ENCODE results near the gene TMEM30B. TPM values are rescaled to one million over a fixed set of nuclear protein-coding genes. Genes with fewer than 3 reads are reported as not detected.

The TMEM30B gene
- total and polyA plus RNA-seq, 10 of the 15 experiments (the other 5 are each of a cell fraction or from before 2014, with no cell fraction given): 0.10 TPM; not detected in 9

DNA sequence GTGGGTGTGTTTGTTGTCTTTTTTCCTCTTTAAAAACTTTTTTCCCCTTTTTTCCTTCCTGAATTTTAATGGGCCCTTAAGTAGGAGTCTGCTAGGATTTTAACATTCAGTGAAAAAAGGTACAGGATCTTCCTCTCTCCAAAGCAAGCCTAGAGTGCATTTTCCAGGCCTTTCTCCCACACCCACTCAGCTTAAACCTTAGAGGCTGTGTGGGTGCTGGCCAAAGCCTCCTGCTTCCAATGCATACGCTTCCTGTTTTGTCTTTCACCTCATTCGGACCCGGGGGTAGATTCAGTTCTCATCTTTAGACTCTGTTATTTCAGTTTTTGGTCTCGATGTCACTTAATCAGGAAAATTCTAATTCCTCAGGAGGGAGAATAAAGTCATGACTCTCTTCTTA, 51.2 kb downstream of the TMEM30B start:
- ChIA-PET SMC1A (ENCODE audit: uncharacterized antibody, unreplicated experiment) (interaction anchor here (0.9 kb wide), 1 partner anchor 880 kb away, joined by 3 read pairs; no protein-coding TSS in a partner anchor), CTCF (interaction anchor here (1.3 kb wide), 1 partner anchor 19 kb away, joined by 3 read pairs; no protein-coding TSS in a partner anchor), RAD21 (ENCODE audit: unreplicated experiment) (no interaction called here), POLR2A (no interaction called here)
- FAIRE-seq (no peak), DNase-seq (ENCODE audit: low read depth, low spot score) (no peak), ATAC-seq (no peak)
- H3K36me3 ChIP-seq (ENCODE audit: control insufficient read depth in 2 of 2, insufficient read depth in 2 of 2, low read length in 1 of 2): no peaks in the 10 kb centered on the region
- intact Hi-C loops (cut with micrococcal nuclease; ENCODE audit: unreplicated experiment) (loop anchor here (5.0 kb wide), 1 partner anchor 43 kb away; no protein-coding TSS in a partner anchor), in situ Hi-C loops (cut with MboI) (no loop called here)
- no TSS peak for BruUV-seq (replicated peaks)
- H3K79me2 ChIP-seq (ENCODE audit: control insufficient read depth, insufficient read depth, low read length): no peaks in the 10 kb centered on the region
- no peak overlapping the region for H3K27ac ChIP-seq (ENCODE audit: control insufficient read depth, insufficient read depth)
- H3K27me3 ChIP-seq (replicated peaks in 1 of 2; ENCODE audit: control insufficient read depth in 2 of 2, insufficient read depth in 2 of 2, low read length in 1 of 2): peaks cover 0 to 4% of the 10 kb centered on the region in 2 experiments; a peak in 2 of 4 replicates
- 27% methylated on average over 4 of the region's 4 CpGs for WGBS (ENCODE audit: insufficient coverage, insufficient replicate concordance, low lambda C conversion rate, missing lambda C conversion rate)
- H3K9me3 ChIP-seq (replicated peaks; ENCODE audit: control insufficient read depth, insufficient read depth, low read length): no peaks in the 10 kb centered on the region
- no peaks in the 10 kb centered on the region for H4K20me1 ChIP-seq (ENCODE audit: control insufficient read depth, insufficient read depth)
- no peak overlapping the region for H3K9ac ChIP-seq (ENCODE audit: control insufficient read depth, insufficient read depth, low read length)
- H3K4me1 ChIP-seq (ENCODE audit: control insufficient read depth, insufficient read depth, low read length): no peaks in the 10 kb centered on the region
- no peak overlapping the region for H3K4me2 ChIP-seq (ENCODE audit: control insufficient read depth, insufficient read depth)
- no peak overlapping the region for H3K4me3 ChIP-seq
- no peak overlapping the region for H2AFZ ChIP-seq (ENCODE audit: control insufficient read depth, low read depth, low read length)
- TF ChIP-seq, protein P1, sequence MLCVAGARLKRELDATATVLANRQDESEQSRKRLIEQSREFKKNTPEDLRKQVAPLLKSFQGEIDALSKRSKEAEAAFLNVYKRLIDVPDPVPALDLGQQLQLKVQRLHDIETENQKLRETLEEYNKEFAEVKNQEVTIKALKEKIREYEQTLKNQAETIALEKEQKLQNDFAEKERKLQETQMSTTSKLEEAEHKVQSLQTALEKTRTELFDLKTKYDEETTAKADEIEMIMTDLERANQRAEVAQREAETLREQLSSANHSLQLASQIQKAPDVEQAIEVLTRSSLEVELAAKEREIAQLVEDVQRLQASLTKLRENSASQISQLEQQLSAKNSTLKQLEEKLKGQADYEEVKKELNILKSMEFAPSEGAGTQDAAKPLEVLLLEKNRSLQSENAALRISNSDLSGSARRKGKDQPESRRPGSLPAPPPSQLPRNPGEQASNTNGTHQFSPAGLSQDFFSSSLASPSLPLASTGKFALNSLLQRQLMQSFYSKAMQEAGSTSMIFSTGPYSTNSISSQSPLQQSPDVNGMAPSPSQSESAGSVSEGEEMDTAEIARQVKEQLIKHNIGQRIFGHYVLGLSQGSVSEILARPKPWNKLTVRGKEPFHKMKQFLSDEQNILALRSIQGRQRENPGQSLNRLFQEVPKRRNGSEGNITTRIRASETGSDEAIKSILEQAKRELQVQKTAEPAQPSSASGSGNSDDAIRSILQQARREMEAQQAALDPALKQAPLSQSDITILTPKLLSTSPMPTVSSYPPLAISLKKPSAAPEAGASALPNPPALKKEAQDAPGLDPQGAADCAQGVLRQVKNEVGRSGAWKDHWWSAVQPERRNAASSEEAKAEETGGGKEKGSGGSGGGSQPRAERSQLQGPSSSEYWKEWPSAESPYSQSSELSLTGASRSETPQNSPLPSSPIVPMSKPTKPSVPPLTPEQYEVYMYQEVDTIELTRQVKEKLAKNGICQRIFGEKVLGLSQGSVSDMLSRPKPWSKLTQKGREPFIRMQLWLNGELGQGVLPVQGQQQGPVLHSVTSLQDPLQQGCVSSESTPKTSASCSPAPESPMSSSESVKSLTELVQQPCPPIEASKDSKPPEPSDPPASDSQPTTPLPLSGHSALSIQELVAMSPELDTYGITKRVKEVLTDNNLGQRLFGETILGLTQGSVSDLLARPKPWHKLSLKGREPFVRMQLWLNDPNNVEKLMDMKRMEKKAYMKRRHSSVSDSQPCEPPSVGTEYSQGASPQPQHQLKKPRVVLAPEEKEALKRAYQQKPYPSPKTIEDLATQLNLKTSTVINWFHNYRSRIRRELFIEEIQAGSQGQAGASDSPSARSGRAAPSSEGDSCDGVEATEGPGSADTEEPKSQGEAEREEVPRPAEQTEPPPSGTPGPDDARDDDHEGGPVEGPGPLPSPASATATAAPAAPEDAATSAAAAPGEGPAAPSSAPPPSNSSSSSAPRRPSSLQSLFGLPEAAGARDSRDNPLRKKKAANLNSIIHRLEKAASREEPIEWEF (IDR thresholded peaks at IDR 0.05; ENCODE audit: insufficient replicate concordance, low read depth, low read length): no peak
- TF ChIP-seq, protein P2, sequence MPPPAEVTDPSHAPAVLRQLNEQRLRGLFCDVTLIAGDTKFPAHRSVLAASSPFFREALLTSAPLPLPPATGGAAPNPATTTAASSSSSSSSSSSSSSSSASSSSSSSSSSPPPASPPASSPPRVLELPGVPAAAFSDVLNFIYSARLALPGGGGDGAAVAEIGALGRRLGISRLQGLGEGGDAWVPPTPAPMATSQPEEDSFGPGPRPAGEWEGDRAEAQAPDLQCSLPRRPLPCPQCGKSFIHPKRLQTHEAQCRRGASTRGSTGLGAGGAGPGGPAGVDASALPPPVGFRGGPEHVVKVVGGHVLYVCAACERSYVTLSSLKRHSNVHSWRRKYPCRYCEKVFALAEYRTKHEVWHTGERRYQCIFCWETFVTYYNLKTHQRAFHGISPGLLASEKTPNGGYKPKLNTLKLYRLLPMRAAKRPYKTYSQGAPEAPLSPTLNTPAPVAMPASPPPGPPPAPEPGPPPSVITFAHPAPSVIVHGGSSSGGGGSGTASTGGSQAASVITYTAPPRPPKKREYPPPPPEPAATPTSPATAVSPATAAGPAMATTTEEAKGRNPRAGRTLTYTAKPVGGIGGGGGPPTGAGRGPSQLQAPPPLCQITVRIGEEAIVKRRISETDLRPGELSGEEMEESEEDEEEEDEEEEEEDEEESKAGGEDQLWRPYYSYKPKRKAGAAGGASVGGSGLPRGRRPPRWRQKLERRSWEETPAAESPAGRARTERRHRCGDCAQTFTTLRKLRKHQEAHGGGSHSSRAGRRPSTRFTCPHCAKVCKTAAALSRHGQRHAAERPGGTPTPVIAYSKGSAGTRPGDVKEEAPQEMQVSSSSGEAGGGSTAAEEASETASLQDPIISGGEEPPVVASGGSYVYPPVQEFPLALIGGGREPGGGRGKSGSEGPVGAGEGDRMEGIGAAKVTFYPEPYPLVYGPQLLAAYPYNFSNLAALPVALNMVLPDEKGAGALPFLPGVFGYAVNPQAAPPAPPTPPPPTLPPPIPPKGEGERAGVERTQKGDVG (CRISPR knock-in tag; IDR thresholded peaks at IDR 0.05): no peak
- no peak for TF ChIP-seq CHD2 (IDR thresholded peaks at IDR 0.05; ENCODE audit: borderline replicate concordance, low read depth, low read length)
- no peak for TF ChIP-seq HCFC1 (IDR thresholded peaks at IDR 0.05; ENCODE audit: low read length)
- TF ChIP-seq, protein P3, sequence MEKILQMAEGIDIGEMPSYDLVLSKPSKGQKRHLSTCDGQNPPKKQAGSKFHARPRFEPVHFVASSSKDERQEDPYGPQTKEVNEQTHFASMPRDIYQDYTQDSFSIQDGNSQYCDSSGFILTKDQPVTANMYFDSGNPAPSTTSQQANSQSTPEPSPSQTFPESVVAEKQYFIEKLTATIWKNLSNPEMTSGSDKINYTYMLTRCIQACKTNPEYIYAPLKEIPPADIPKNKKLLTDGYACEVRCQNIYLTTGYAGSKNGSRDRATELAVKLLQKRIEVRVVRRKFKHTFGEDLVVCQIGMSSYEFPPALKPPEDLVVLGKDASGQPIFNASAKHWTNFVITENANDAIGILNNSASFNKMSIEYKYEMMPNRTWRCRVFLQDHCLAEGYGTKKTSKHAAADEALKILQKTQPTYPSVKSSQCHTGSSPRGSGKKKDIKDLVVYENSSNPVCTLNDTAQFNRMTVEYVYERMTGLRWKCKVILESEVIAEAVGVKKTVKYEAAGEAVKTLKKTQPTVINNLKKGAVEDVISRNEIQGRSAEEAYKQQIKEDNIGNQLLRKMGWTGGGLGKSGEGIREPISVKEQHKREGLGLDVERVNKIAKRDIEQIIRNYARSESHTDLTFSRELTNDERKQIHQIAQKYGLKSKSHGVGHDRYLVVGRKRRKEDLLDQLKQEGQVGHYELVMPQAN (conservative IDR thresholded peaks at IDR 0.05): no peak
- TF ChIP-seq, protein P4, sequence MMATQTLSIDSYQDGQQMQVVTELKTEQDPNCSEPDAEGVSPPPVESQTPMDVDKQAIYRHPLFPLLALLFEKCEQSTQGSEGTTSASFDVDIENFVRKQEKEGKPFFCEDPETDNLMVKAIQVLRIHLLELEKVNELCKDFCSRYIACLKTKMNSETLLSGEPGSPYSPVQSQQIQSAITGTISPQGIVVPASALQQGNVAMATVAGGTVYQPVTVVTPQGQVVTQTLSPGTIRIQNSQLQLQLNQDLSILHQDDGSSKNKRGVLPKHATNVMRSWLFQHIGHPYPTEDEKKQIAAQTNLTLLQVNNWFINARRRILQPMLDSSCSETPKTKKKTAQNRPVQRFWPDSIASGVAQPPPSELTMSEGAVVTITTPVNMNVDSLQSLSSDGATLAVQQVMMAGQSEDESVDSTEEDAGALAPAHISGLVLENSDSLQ (IDR thresholded peaks at IDR 0.05): no peak
- TF ChIP-seq NR2C2 (IDR thresholded peaks at IDR 0.05; ENCODE audit: borderline replicate concordance, control insufficient read depth, insufficient read length, low read depth): no peak
